ENCODE data around the gene CENPS.

CENPS gene

GRCh38 chr1:10387677-10388386 lies 42.4 kb upstream of the CENPS start:
- Histone ChIP-seq H3K27me3 (no peaks in the 10 kb centered on the region), H3K4me1 (ENCODE audit: control insufficient read depth in 1 of 2, insufficient read depth in 1 of 2, low read depth in 1 of 2, low read length in 1 of 2) (peaks cover 69 to 76% of the 10 kb centered on the region in 2 experiments), H3K4me3 (ENCODE audit: low read depth in 1 of 2, low read length in 1 of 2) (peak overlapping the region; percentile 31 to 46), H3K36me3 (peaks cover 20% of the 10 kb centered on the region), H3K27ac (peak overlapping the region; percentile 91), H3K9me3 (no peaks in the 10 kb centered on the region)
- TF ChIP-seq CTCF (IDR thresholded peaks at IDR 0.05), result no peak

GRCh38 chr1:10388387-10388715 lies 41.9 kb upstream of the CENPS start:
- Histone ChIP-seq H3K4me1 (ENCODE audit: control insufficient read depth in 1 of 2, insufficient read depth in 1 of 2, low read depth in 1 of 2, low read length in 1 of 2) (peaks cover 70 to 79% of the 10 kb centered on the region in 2 experiments), H3K4me3 (ENCODE audit: low read depth in 1 of 2, low read length in 1 of 2) (peak overlapping the region; percentile 31 to 46), H3K27me3 (no peaks in the 10 kb centered on the region), H3K36me3 (peaks cover 20% of the 10 kb centered on the region), H3K9me3 (no peaks in the 10 kb centered on the region), H3K27ac (peak overlapping the region; percentile 91)
- no peak for TF ChIP-seq CTCF (IDR thresholded peaks at IDR 0.05)

- Histone ChIP-seq H3K4me1 (ENCODE audit: control insufficient read depth in 1 of 2, insufficient read depth in 1 of 2, low read depth in 1 of 2, low read length in 1 of 2) (peaks cover 77 to 80% of the 10 kb centered on the region in 2 experiments), H3K4me3 (ENCODE audit: low read depth in 1 of 2, low read length in 1 of 2) (peak overlapping the region; percentile 31 to 46), H3K27me3 (no peaks in the 10 kb centered on the region), H3K36me3 (peaks cover 12% of the 10 kb centered on the region), H3K9me3 (no peaks in the 10 kb centered on the region), H3K27ac (peak overlapping the region; percentile 91)
- no peak for TF ChIP-seq CTCF (IDR thresholded peaks at IDR 0.05)
Observed at GRCh38 chr1:10389271-10389973, 40.8 kb upstream of the CENPS start.

GRCh38 chr1:10396870-10397269 lies 33.4 kb upstream of the CENPS start:
- Histone ChIP-seq H3K27ac (peak overlapping the region; percentile 96), H3K4me3 (ENCODE audit: low read depth in 1 of 2, low read length in 1 of 2) (peak overlapping the region; percentile 92 to 100), H3K9me3 (no peaks in the 10 kb centered on the region), H3K27me3 (no peaks in the 10 kb centered on the region), H3K36me3 (peaks cover 12% of the 10 kb centered on the region), H3K4me1 (ENCODE audit: control insufficient read depth in 1 of 2, insufficient read depth in 1 of 2, low read depth in 1 of 2, low read length in 1 of 2) (peaks cover 56 to 59% of the 10 kb centered on the region in 2 experiments)
- TF ChIP-seq CTCF (IDR thresholded peaks at IDR 0.05), result no peak

GRCh38 chr1:10398278-10398733 lies 31.9 kb upstream of the CENPS start:
- H3K36me3 ChIP-seq, result peaks cover 26% of the 10 kb centered on the region
- H3K9me3 ChIP-seq, result no peaks in the 10 kb centered on the region
- TF ChIP-seq CTCF (IDR thresholded peaks at IDR 0.05), result no peak
- H3K27me3 ChIP-seq, result no peaks in the 10 kb centered on the region
- peak overlapping the region; percentile 92 to 100 for H3K4me3 ChIP-seq (ENCODE audit: low read depth in 1 of 2, low read length in 1 of 2)
- peaks cover 59 to 61% of the 10 kb centered on the region in 2 experiments for H3K4me1 ChIP-seq (ENCODE audit: control insufficient read depth in 1 of 2, insufficient read depth in 1 of 2, low read depth in 1 of 2, low read length in 1 of 2)
- H3K27ac ChIP-seq, result peak overlapping the region; percentile 96
